ENCODE measurements around the gene PSMB1. TPM values are rescaled to one million over a fixed set of nuclear protein-coding genes. Genes with fewer than 3 reads are reported as not detected.

Gene PSMB1
- total RNA-seq, 1 donor from 2014 or later: 175 TPM

DNA sequence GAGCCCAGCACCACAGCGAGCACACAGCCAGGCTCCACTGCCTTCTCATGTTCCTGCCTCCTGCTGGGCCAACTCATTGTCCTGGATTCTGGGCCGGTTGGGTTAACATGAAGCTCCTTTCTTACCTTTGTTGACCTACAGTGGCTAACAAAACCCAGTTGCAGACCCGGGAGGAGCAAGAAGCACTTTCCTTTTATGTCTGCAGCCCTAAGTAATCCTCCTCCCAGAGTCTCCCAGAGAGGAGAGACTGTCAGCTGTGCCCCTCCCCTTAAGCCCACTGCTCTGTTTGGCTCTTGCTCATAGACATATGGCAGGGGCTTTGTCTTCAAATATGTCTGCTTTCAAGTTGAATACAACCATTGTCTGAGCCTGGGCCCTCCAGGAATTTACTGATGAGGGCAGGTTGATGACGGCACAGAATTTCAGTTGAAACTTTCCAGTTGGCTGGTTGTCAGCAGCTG, 55.2 kb downstream of the PSMB1 start:
- peak; percentile 5 for DNase-seq (ENCODE audit: low read depth, low spot score)
- Mint-ChIP-seq H3K4me1 (peaks cover 14% of the 10 kb centered on the region), H3K27me3 (ENCODE audit: low read depth) (peaks cover 33% of the 10 kb centered on the region), H3K27ac (ENCODE audit: unreplicated experiment) (no peak overlapping the region), H3K9me3 (peaks cover 23% of the 10 kb centered on the region), H3K4me3 (peak overlapping the region; percentile 1), H3K36me3 (ENCODE audit: low read depth) (peaks cover 10% of the 10 kb centered on the region)
- TF ChIP-seq, protein P1, sequence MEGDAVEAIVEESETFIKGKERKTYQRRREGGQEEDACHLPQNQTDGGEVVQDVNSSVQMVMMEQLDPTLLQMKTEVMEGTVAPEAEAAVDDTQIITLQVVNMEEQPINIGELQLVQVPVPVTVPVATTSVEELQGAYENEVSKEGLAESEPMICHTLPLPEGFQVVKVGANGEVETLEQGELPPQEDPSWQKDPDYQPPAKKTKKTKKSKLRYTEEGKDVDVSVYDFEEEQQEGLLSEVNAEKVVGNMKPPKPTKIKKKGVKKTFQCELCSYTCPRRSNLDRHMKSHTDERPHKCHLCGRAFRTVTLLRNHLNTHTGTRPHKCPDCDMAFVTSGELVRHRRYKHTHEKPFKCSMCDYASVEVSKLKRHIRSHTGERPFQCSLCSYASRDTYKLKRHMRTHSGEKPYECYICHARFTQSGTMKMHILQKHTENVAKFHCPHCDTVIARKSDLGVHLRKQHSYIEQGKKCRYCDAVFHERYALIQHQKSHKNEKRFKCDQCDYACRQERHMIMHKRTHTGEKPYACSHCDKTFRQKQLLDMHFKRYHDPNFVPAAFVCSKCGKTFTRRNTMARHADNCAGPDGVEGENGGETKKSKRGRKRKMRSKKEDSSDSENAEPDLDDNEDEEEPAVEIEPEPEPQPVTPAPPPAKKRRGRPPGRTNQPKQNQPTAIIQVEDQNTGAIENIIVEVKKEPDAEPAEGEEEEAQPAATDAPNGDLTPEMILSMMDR (conservative IDR thresholded peaks at IDR 0.05): no peak

DNA sequence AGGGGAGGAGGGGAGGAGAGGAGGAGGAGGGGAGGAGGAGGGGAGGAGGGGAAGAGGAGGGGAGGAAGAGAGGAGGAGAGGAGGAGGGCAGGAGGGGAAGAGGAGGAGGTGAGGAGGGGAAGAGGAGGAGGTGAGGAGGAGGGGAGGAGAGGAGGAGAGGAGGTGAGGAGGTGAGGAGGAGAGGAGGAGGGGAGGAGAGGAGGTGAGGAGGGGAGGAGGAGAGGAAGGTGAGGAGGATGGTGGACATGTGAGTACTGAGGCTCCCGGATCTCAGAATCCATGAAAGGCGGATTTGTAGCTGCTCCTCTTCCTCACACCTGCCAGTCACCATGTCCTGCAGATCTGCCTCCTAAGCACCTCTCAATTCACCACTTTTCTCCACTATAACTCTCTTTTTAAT, 59.8 kb downstream of the PSMB1 start:
- Mint-ChIP-seq H3K4me1 (peaks cover 14% of the 10 kb centered on the region), H3K36me3 (ENCODE audit: low read depth) (no peaks in the 10 kb centered on the region), H3K27me3 (ENCODE audit: low read depth) (peaks cover 8% of the 10 kb centered on the region), H3K27ac (ENCODE audit: unreplicated experiment) (no peak overlapping the region), H3K9me3 (peaks cover 4% of the 10 kb centered on the region), H3K4me3 (no peak overlapping the region)
- no peak for DNase-seq (ENCODE audit: low read depth, low spot score)
- TF ChIP-seq, protein P1 (conservative IDR thresholded peaks at IDR 0.05): no peak

DNA sequence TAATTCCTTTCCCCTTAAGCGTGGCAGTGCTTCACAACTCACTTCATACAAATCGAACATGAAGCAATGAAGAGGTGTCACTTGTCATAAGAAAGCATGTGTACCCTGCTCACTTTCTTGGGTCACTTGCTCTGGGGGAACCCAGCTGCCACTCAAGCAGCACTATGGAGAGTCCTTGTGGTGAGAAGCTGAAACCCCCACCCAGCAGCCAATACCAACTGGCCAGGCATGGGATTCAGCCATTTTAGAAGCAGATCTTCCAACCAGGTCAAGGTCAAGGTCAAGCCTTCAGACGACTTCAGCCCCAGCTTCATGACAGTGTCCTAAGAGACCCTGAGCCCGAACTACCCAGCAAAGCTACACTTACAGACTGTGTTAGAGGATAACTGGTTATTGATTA, 62.8 kb downstream of the PSMB1 start:
- H3K4me1 Mint-ChIP-seq: no peaks in the 10 kb centered on the region
- H3K9me3 Mint-ChIP-seq: peaks cover 4% of the 10 kb centered on the region
- no peak for DNase-seq (ENCODE audit: low read depth, low spot score)
- TF ChIP-seq, protein P1 (conservative IDR thresholded peaks at IDR 0.05): no peak
- H3K4me3 Mint-ChIP-seq: no peak overlapping the region
- peaks cover 8% of the 10 kb centered on the region for H3K27me3 Mint-ChIP-seq (ENCODE audit: low read depth)
- no peaks in the 10 kb centered on the region for H3K36me3 Mint-ChIP-seq (ENCODE audit: low read depth)
- no peak overlapping the region for H3K27ac Mint-ChIP-seq (ENCODE audit: unreplicated experiment)

DNA sequence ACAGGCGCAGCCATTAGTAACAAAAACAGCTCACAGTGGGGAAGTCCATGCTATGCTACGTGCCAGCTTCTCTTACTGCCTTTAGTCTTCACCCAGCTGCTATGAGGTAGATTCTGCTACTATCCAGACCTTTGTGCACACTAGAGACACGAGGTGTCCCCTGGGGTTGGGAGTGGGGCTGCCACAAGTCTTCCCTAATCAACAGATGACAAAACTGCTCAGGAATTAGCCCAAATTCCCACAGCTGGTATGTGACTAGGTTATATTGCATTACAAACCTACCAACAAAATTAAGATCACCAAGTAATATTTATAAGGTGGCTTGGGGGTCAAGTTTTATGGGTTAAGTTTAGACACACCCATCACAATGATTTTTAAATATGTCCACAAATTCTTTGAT, 63.3 kb downstream of the PSMB1 start:
- Mint-ChIP-seq H3K4me3 (no peak overlapping the region), H3K27ac (ENCODE audit: unreplicated experiment) (no peak overlapping the region), H3K27me3 (ENCODE audit: low read depth) (peaks cover 8% of the 10 kb centered on the region), H3K4me1 (no peaks in the 10 kb centered on the region), H3K36me3 (ENCODE audit: low read depth) (no peaks in the 10 kb centered on the region), H3K9me3 (peaks cover 4% of the 10 kb centered on the region)
- DNase-seq (ENCODE audit: low read depth, low spot score): no peak
- TF ChIP-seq, protein P1 (conservative IDR thresholded peaks at IDR 0.05): no peak

DNA sequence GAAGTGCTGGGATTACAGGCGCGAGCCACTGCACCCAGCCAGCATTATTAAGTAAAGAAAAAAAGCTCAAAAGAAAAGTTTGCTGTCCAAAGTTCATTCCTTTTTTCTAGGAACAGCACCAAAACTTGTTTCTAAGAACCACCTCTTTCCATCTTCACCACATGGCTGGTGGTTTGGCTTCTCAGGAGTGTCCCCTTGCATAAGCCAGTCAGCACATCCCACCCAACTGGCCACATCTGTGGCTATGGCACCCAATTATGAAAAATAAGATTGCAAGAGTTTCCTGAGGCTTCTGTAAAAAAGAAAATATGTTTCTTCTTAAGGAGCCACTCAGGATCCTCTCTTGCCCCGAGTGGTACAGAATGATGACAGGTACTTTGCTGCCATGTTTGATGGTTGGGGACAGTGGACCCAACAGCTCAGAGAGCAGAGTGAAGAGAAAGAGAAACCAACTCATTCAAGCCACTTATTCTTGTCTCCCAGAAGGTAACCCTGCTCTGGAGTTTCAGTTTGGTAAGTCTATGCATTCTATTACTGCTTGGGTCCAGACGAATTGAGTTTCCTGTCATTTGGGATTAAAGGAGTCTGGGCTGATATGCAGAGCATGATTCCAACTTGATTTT, 65.3 kb downstream of the PSMB1 start:
- Mint-ChIP-seq H3K9me3 (peaks cover 3% of the 10 kb centered on the region), H3K4me3 (no peak overlapping the region), H3K4me1 (no peaks in the 10 kb centered on the region), H3K36me3 (ENCODE audit: low read depth) (peaks cover 3% of the 10 kb centered on the region), H3K27ac (ENCODE audit: unreplicated experiment) (no peak overlapping the region), H3K27me3 (ENCODE audit: low read depth) (no peaks in the 10 kb centered on the region)
- DNase-seq (ENCODE audit: low read depth, low spot score): no peak
- TF ChIP-seq, protein P1 (conservative IDR thresholded peaks at IDR 0.05): no peak
